Left forelimb (tissue), 1 donor: Measurements from ENCODE around the gene NFIB.

ENCODE experiments used
- DNase-seq: peaks from one replicate; pipeline ENCODE4 v3.0.0-alpha.2; 2018; ENCODE audit warnings: low spot score

NFIB gene

DNA sequence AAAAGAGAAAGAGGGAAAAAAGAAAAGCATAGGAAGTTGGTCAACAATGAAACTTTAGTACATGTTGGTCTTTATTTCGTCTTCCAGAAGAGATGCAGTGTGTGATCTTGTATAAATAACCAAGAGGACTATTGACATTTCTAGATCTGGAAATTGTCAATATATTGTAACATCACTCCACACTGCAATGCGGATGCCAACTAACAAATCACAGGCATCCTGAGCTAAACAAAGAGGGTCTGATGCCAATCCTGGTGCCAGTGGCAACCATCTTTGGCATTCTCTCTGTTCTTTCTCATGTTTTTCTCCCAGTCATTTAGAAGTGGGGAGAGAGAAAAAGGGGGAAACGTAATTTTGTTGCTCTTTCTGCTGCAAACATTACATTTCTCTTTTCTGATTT lies 9.7 kb downstream of the NFIB start:
- DNase-seq, result no peak

- no peak for DNase-seq
Observed at GRCh38 chr9:14303521-14303920, 10.4 kb downstream of the NFIB start.

GRCh38 chr9:14303100-14303499 lies 10.8 kb downstream of the NFIB start:
- no peak for DNase-seq

GRCh38 chr9:14302405-14302804 lies 11.5 kb downstream of the NFIB start:
- no peak for DNase-seq

DNA sequence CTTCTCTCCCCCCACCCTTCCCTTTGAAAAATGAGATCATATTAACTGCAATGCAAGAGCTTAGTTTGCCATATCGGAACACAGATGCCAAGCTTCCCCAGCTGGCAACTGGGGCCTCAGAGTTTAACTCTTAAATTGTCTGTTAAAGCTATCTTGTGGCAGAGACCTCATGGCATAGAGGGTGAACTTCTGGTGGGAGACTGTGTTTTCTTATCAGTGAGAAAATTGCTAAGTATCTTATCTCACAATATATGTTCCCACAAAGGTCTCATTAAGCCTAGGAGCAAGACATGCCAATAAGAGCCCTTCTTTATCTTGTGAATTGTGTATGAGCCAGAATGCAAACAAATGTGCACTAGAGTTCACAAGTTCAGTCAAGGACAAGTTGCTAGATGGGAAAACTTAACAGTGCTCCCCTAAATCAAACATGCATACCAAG lies 12.3 kb downstream of the NFIB start:
- no peak for DNase-seq

GRCh38 chr9:14301006-14301405 lies 12.9 kb downstream of the NFIB start:
- DNase-seq, result no peak

DNA sequence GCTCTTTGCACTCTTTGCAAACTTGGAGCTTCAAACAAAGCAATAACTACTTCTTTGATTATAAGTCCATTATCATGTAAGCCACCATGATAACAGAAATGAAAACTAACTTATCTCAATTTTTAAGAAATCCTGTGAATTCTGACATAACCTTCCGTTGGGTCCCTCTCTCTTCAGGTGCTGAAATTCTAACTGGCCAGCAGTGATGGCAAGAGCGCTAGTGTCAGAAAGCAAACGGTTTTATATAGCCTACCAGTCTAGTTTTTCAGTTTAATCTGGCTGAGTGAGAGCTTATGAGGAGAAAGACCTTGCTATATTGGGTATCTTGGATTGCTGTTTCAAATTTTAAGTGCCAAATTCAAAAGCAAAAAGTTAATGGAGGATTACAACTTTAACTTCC lies 13.4 kb downstream of the NFIB start:
- no peak for DNase-seq

DNA sequence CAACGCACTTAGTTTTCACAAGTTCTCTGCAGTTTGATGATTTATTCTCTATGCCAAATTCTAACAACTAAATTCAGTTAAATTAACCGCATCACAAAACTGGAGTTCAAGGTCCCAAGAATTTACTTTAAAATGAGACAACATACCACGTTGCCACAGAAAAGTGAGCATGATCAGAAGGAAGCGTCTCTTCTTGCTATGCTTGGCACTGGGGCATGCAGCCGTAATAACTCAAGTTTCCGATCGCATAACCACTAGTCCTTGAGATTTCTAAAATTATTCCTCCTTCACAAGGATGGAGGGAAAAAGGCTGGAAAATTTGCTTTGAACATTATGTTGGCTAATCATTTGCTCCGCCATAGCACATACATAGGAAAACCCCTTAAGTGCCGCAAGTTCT lies 13.9 kb downstream of the NFIB start:
- DNase-seq, result no peak

DNA sequence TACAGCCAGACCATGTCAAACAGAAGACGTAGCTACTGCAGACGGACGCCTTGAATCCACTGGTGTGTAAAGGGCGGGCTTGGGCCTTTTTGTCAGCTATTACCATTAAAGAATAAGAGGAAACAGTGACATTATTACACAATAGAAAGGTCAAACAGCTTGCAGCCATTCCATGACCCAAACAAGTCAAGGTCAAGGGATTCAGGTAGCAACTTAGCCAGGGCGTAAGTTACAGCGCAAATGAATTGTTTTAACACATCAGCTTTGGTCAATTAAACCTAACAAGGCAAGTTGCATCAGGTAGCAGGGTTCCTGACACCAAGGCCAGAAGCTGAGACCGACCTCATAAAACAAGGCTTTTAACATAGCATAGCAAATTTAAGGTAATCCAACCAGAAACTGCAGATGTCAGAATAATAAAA lies 15.3 kb downstream of the NFIB start:
- no peak for DNase-seq

DNA sequence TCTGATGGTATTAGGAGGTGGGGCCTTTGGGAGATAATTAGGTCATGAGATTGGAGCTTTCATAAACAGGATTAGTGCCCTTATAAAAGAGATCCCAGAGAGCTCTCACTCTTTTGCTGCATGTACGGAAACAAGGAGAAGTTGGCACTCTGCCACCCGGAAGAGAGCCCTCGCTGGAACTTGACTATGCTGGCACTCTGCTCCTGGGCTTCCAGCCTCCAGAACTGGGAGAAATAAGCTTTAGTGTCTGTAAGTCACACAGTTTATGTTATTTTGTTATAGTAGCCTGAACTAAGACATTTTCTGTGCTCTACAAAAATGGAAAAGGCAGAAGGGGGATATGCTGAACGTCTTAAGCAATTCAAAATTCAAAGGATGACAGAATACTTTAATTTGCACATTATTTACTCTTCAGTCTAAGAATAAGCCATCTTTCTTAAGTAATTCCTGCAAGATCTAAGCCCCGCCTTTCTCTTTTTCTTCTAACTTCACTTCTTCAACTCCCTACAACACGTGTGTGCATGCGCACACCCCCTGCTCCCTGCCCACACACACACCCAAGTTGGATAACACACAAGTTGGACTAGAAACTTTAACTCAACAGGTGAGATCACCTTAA lies 17.3 kb downstream of the NFIB start:
- no peak for DNase-seq

DNA sequence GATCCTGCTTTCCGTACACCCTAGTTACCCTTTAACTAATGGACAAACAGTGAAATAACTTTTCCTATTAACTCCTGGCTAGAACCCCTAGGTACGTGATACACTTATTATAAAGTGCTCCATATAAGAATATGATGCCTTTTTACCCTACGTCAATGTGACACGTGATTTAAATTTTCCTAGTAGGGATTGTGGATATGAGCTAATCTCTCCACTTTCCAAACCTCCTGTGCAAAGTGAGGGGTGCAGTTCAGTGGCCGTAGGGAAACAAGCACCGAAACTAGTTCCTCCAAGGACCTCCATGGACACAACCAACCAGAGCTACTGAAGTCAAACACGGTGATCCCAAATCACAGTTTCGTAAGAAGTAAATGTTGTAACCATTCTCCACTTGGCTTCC lies 19.3 kb downstream of the NFIB start:
- DNase-seq, result no peak

DNA sequence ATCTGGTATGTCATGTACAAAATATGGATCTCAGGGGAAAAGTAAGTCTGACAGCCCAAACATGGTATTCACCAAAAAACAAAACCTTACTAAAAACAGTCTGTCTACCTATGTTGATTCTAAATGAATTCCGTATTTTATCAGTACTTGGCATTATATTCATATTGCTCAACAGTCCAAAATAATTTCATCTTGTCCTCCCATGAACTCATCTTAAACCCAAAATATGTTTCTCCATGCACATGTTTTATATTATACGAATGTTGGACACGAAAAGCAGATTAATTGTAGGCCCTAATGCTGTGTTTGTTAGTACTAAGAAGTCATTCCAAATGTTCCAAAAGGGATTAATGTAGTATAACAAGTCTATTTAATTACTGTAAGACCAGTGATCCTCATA lies 20.1 kb downstream of the NFIB start:
- no peak for DNase-seq

- DNase-seq, result no peak
Observed at GRCh38 chr9:14292181-14292739, 21.7 kb downstream of the NFIB start.

- DNase-seq, result no peak
Observed at GRCh38 chr9:14289916-14290315, 24.0 kb downstream of the NFIB start.

DNA sequence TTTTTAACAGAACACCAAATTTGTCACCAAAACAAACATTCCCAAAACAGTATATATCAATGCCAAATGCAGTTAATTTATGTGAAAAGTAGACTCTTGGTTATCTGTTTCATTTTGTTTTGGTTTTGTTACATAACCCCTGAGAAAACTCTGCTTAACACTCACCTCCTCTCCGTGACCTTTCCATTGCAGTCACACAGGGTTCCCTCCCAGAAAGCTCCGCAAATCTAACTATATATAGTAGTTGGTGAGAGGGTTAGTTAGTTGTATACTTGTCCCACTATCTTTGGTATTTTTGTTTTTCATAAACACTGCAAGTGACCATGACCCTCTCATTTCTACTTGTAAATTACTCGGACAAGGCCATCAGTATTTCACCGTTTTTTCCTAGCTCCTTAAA lies 25.5 kb downstream of the NFIB start:
- no peak for DNase-seq

- no peak for DNase-seq
Observed at GRCh38 chr9:14286121-14286520, 27.8 kb downstream of the NFIB start.

GRCh38 chr9:14283276-14283675 lies 30.7 kb downstream of the NFIB start:
- no peak for DNase-seq

DNA sequence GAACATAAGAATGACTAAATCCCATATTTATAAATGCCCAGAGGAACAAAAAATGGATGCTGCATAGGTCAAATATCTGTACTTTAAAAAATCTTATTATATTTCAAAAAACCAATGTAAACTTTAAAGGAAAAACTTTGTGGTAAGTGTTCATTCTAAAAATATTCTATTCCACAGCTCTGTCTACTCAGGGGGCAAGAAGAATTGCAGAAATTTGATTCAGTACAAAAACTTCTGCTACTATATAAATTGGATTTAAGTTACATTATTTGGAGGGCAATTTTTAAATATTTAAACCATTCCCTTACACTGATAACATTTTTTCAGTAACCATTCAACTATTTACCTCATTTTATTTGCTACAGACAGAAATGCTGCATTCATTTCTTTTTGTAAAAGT lies 32.1 kb downstream of the NFIB start:
- no peak for DNase-seq

DNA sequence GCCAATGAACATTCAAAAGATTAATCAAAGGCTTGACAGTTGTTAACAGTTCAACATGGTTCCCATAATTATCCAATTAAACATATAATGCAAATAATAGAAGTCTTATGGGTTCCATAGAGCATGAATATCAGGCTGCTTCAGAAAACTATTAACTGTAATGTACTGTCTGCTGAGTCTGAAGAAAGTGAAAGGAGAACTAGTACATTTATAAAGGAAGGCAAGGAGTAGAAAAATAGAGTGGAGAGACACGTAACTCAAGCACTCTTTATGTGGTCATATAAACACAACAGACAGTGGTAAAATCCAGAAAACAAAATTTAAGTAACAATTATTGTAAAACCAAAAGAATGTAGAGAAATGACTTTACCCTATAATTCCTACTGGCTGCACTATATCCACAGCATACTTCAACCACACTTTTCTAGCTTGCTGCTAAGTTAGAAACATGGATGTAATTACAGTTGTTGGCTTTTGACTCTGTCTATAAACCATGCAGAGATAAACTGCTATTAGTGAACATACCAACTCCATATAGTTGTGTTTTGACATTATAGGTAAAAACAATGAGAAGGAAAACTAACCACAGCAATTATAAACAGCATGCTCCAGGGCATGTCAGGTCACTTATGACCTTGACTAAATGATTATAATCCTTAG lies 32.7 kb downstream of the NFIB start:
- DNase-seq, result no peak

GRCh38 chr9:14279671-14280070 lies 34.3 kb downstream of the NFIB start:
- no peak for DNase-seq

- DNase-seq, result no peak
Observed at GRCh38 chr9:14278291-14278721, 35.6 kb downstream of the NFIB start.

- DNase-seq, result no peak
Observed at GRCh38 chr9:14277761-14278160, 36.2 kb downstream of the NFIB start.

- no peak for DNase-seq
Observed at GRCh38 chr9:14277244-14277643, 36.7 kb downstream of the NFIB start.

DNA sequence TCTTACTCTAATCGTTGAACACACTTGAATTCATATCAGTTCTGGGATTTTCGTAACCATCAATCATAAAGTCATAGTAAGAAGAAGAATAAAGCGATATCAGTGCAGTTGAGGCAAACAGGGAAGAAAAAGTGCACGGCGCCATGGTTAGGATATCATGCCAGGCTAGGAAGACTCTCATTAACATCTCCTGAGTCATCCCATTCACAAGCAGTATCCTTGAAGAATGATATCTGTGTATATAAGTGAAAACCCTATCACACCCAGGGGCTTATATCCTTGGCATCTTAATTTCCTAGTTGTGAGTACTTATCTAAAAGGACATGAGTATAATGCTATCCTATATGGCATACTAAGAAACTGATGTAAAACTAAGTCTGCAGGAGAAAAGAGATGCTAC lies 38.6 kb downstream of the NFIB start:
- no peak for DNase-seq
